NCI-H524 (cell line): Measurements from ENCODE around the gene USP6.
A peak's percentile ranks its signal among the peaks of the same experiment; 100 is the strongest.
"Not testable (repeated sequence)": the region's sequence is repeated elsewhere in the genome, so short reads cannot be mapped to it uniquely, and the experiment has no call there.

Experiments used
- DNase-seq, 2 experiments: peaks; one replicate each; lab custom pipeline; 2025; lab: John Stamatoyannopoulos, UW

USP6 gene

DNA sequence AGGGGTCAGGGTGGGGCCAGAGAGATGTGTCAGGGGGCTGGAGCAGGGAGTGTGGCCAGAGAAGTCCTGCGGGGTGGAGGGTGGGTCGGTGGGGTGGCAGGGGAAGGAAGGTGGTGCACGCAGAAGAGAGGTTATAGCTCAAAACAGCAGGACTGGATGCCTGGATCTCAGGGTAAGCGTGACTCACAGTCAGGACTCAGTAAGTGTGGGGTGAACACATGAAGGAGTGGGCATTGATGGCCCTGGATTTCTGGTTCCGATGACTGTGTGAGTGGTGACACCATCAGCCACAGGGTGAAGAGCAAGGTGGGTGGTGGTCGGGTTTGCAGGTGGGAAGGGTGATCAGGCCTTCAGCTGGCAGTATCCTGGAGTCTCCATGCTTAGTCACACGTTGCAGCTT is 6.2 kb downstream of the USP6 start:
- not testable (repeated sequence) for DNase-seq

GRCh38 chr17:5122586-5123342 is 6.9 kb downstream of the USP6 start:
- peak in 1 of 2 experiments; percentile 5 for DNase-seq

- DNase-seq: no peak
Measured at GRCh38 chr17:5123343-5124124, 7.7 kb downstream of the USP6 start.

DNA sequence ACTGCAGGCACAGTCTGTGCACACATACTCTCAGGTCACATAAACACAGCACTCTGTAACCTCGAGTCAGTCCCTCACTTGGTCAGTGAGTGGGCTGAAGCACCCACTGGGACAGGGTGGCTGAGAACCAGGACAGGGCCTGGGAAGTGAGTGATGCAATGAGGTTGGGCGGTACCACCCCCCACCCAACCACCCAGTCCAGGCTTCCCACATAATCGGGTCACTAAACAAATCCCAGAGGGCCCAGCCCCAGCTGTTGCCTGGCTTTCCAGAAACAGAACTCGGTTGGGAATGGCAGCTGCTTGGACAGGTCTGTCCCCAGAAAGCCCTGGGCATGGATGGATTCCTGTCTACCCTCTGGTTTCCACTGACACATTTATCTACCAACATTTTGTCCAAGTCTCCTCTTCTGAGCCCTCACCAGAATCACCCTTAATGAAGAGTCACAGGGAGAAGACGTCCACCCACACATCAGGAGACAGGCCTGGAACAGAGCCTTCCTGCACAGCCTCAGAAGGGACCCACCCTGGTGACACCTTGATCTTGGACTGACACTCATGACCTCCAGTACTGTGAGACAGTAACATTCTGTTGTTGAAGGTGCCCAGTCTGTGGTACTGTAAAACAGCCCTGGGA is 8.4 kb downstream of the USP6 start:
- peak in 1 of 2 experiments; percentile 20 for DNase-seq

DNA sequence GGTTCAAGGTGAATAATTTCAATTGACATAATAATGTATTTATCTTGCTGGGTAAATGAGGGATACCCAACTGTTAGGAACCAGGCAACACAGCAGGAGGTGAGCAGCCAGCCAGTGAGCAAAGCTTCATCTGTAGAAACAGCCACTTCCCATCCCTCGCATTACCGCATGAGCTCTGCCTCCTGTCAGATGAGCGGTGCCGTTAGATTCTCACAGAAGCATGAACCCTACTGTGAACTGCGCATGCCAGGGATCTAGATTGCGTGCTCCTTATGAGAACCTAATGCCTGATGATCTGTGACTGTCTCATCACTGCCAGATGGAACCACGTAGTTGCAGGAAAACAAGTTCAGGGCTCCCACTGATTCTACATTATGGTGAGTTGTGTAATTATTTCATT is 9.1 kb downstream of the USP6 start:
- DNase-seq: not testable (repeated sequence)

- no peak for DNase-seq
Measured at GRCh38 chr17:5126719-5127488, 11.1 kb downstream of the USP6 start.

- DNase-seq: no peak
Measured at GRCh38 chr17:5127910-5128309, 12.1 kb downstream of the USP6 start.

DNA sequence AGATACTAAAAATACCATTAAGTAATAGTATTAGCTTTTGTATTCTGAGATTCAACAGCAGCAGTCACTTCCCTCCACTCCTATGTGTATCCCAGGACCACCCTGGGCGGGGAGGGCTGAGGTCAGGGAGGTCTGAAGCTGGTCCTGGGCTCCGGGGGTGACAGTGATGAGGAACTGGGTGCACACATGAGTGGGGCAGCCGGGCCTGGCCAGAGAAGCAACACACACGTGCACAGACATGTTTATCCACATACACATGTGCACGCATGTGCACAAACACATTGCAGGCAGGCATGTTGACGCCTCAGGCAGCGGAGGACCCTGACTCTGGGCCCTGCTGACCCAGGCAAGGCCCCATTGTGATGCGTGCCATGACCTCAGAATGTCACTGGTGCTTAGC is 12.6 kb downstream of the USP6 start:
- DNase-seq: not testable (repeated sequence)

- DNase-seq: no peak
Measured at GRCh38 chr17:5128905-5129535, 13.2 kb downstream of the USP6 start.

DNA sequence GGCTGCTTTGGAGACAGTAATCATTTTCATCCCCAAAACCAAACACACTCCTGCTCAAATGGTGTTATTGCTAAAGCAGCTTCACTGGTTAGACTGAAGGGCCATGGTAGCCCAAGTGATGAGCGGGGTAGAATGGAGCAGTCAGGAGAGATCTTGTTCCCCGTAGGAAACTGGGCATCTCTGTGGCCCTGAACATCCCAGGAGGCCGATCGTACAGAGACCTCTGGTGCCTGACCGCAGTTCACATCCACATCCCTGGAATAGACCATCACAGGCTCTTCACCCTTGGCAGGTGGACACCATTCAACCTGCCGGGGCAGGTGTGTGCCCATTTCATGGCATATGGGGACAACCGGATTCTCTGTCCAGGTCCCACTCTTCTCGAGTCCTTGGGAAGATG is 13.9 kb downstream of the USP6 start:
- DNase-seq: not testable (repeated sequence)

GRCh38 chr17:5130261-5130660 is 14.4 kb downstream of the USP6 start:
- not testable (repeated sequence) for DNase-seq

DNA sequence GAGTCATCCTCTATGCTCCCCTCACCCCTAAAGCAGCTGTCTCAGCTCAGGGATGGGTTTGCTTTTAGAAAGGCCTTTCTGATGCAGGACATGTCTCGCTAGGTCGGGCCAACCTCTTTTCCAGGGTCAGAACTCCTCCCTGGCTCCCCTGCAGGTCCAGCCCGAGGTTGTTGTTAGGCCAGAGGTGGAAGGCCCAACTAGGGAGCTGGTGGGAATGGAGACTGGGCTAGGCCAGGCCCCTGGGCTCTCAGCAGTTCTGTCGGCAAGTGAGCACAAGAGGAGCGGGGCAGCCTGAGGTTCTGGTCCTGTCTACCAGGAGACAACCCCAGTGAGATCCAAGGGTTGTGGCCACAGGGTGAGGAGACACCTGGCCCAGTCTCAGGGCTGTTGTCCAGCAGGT is 14.9 kb downstream of the USP6 start:
- not testable (repeated sequence) for DNase-seq

- DNase-seq: no peak
Measured at GRCh38 chr17:5131146-5131715, 15.4 kb downstream of the USP6 start.

DNA sequence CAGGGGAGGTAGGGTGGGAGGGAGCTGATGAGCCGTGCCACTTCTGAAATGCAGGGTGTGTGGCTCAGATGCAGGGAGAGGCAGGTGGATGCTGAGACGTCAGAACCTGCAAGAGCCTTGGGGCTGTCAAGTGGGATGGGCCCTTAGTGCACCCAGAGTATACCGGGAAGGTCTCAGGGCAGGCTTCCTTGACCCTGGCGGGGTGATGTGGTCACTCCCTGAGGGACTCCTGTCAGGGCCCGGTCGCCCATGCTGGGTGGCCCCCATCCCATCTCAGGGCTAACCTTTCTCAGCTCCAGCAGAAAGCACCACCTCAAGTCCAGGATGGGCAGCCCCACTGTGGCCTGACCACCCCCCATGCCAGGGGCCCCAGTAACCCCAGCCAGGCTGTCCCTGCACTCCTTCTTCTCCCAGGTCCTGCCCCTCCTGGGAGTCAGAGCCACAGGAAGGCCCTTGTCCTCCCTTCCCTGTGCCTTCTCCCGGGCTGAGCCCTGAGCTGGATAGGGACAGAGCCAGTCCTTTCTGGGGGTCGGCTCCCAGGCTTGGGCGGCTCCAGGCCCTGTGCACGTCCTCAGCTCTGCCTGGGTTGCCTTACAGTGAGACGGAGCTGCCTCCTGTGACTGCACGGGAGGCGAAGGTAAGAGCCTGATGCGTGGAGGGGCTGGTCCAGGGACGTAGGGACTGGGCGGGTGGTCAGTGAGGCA is 16.1 kb downstream of the USP6 start:
- not testable (repeated sequence) for DNase-seq

GRCh38 chr17:5132503-5133225 is 16.8 kb downstream of the USP6 start:
- not testable (repeated sequence) for DNase-seq

- no peak for DNase-seq
Measured at GRCh38 chr17:5133311-5133710, 17.5 kb downstream of the USP6 start.

GRCh38 chr17:5133961-5134360 is 18.1 kb downstream of the USP6 start:
- not testable (repeated sequence) for DNase-seq

DNA sequence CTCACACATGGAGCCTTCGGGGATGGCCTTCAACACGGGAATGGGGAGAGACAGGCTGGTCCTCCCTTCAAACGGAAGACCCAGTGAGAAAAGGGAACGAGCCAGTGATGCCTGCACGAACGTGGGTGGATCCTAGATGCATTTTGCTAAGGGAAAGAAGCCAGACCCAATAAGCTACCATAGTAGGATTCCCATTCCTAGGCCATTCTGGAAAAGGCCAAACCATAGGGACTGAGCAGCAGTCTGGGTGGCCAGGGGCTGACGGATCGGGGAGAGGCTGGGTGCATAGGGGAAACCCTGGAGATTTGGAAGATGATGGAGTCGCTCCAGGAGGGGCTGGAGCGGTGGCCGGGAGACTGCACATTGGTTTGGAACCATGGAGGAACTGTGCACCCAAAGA is 18.7 kb downstream of the USP6 start:
- DNase-seq: not testable (repeated sequence)

DNA sequence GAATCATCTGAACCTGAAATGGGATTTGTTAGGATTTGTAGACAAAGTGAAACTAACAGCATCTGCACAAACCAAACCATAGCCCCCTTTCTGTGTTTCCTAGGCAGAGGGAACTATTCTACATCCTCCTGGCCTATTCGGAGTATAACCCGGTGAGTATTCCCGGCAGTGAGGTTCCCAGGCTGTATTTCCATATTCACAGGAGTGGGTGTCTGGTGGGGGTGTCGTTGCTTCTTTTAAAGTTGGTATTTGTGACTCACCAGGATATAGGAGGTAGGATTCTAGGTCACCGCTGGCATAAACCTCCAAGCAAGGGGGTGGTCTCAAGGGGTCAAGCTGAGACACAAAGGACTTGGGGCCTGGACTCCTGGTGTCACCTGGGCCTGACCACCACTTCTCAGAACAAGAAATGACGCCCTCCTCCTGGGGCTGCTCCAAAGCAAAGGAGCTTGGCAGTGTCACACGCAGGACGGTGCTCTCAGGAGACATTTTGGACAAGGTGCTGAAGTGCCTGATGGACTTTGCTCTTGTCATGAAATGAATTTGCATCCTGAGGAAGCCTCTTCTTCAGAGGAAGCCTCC is 19.4 kb downstream of the USP6 start:
- not testable (repeated sequence) for DNase-seq
